ENCODE measurements around the gene ZNF782.

- TF ChIP-seq CTCF (IDR thresholded peaks at IDR 0.05; ENCODE audit: borderline replicate concordance, extremely low read depth, low read length, poor library complexity, severe bottlenecking) (no peak), EZH2 (IDR thresholded peaks at IDR 0.05; ENCODE audit: borderline replicate concordance, low read depth, low read length, severe bottlenecking) (no peak)
These were observed 3.8 kb upstream of the ZNF782 start for GRCh38 chr9:96858018-96858573.

Data from DND-41 (cell line).